SK-N-SH treated with all-trans-retinoic acid at 6 μM for 48 hours (cell line): ENCODE results near the gene GATAD2A.

Source experiments
- CREB5 ChIP-seq: fragments of 250-450 bp; sonication (Bioruptor Pico); IDR thresholded peaks from 2 replicates; pipeline ENCODE4 v1.5.1; 2020; ENCODE audit warnings: low read depth, mild to moderate bottlenecking, moderate library complexity
- GLIS3 ChIP-seq: fragments of 250-450 bp; sonication (Bioruptor Pico); IDR thresholded peaks from 2 replicates; pipeline ENCODE4 v1.5.0; 2020; ENCODE audit warnings: mild to moderate bottlenecking, moderate library complexity
- ISL1 ChIP-seq: fragments of 250-450 bp; sonication (Bioruptor Pico); IDR thresholded peaks from 2 replicates; pipeline ENCODE4 v2.1.2; 2022; ENCODE audit warnings: mild to moderate bottlenecking, moderate library complexity
- PPARA ChIP-seq: fragments of 250-450 bp; sonication (Bioruptor Pico); IDR thresholded peaks from 2 replicates; pipeline ENCODE4 v1.5.0; 2020; ENCODE audit warnings: mild to moderate bottlenecking, borderline replicate concordance
- RARB ChIP-seq: fragments of 250-450 bp; sonication (Bioruptor Pico); IDR thresholded peaks from 2 replicates; pipeline ENCODE4 v1.8.0; 2021; ENCODE audit warnings: mild to moderate bottlenecking, moderate library complexity
- ZFP3 ChIP-seq: fragments of 250-450 bp; sonication (Bioruptor Pico); IDR thresholded peaks from 2 replicates; pipeline ENCODE4 v1.5.0; 2020; ENCODE audit warnings: mild to moderate bottlenecking, moderate library complexity

DNA sequence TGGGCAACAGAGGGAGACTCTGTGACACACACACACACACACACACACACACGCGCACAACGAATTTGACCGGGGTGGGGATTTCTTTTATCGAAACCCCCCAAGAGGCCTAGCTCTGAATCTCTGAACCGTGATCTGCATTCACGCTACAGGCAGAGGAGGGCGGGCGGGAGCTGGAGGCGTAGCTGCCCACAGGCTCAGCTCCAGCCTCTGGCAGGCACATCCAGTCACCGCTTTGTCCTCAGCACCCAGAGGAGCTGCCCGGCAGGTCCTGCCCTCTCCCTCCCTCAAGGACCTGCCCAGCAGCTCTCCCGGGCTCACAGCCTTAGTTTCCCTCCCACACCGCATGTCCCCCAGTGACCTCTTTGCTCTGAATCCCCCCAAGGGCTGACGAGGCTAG is 152.6 kb downstream of the GATAD2A start:
- TF ChIP-seq ISL1 (CRISPR knock-in tag) (no peak), PPARA (CRISPR knock-in tag) (no peak), CREB5 (CRISPR knock-in tag) (no peak), ZFP3 (CRISPR knock-in tag) (no peak), GLIS3 (CRISPR knock-in tag) (no peak), RARB (CRISPR knock-in tag) (no peak)
